HTR-8/SVneo (cell line): ENCODE measurements around the gene GUCA1C.

Experiments used
- DNase-seq: peaks from one replicate; pipeline ENCODE4 v3.0.0; 2011; ENCODE audit warnings: low spot score, mixed read lengths; ENCODE audit not compliant: insufficient read length
- FAIRE-seq: peaks from 2 replicates; lab custom pipeline; 2011; peaks lifted over from hg19 to GRCh38; lab: Jason Lieb, UNC

The GUCA1C gene, protein sequence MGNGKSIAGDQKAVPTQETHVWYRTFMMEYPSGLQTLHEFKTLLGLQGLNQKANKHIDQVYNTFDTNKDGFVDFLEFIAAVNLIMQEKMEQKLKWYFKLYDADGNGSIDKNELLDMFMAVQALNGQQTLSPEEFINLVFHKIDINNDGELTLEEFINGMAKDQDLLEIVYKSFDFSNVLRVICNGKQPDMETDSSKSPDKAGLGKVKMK

DNA sequence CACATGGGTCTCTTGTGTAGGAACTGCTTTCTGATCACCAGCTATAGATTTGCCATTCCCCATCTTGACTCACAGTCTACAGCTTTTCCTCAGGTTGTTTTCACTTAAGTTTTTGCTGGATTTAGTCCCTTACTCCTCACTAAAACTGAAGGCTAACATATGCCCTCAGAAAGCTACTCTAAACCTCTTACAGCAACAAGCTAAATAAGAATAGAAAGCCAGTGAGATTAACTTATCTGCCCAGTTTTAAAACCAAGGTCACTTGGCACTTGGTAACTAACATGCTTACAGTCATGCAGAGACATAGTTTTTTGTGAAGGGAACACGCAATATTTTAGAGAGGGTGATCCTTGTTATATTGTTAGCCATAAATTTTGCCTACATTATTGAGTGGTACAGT is at the start of gene GUCA1C:
Gene GUCA1C (minus strand): TSS at position 180 of the 400 bp plus-strand sequence. CDS start 117 bp downstream, at position 63.
- DNase-seq, result no peak
- FAIRE-seq, result no peak

GRCh38 chr3:108998436-108998835 is 44.8 kb upstream of the GUCA1C start:
- DNase-seq, result no peak
- FAIRE-seq, result no peak

- FAIRE-seq (no peak), DNase-seq (no peak)
These were observed 32.2 kb upstream of the GUCA1C start for GRCh38 chr3:108985844-108986243.

DNA sequence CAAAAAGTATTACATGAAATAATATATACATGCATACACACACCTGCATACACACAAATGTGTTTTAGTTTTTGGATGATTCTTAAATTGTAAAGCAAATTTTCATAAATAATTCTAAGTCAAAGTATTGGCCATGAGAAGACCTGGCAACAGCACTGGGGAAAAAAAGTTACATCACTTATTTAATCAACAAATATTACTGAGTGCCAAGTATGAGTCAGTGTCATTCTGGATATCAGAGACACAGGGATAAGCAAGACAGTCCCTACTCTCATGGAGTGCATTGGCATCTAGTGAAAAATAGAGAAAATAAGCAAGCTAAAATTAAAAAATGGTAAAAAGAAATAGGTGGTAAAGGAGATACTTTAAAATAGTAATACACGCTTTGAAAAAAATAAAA is 29.4 kb upstream of the GUCA1C start:
- DNase-seq, result no peak

DNA sequence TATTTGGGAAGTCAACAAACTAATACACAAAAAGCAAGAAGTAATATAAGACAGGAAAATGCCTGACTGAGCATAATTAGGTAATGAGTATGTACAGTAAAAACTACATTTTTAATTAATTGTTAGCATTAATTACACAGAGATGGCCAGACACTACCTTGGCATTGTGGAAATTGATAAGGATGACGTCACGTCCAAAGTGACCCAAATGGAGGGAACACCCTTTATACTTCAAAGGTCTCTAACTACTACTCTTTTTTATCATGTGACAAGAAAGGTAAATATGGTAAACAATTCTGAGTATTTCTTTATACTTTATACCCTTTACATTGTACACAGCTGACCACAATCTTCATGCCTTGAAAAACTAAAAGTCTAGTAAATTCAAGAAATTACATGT is 22.4 kb upstream of the GUCA1C start:
- FAIRE-seq (no peak), DNase-seq (no peak)

More for the DNA sequence above, 29.4 kb upstream of the GUCA1C start:
- FAIRE-seq, result no peak

DNA sequence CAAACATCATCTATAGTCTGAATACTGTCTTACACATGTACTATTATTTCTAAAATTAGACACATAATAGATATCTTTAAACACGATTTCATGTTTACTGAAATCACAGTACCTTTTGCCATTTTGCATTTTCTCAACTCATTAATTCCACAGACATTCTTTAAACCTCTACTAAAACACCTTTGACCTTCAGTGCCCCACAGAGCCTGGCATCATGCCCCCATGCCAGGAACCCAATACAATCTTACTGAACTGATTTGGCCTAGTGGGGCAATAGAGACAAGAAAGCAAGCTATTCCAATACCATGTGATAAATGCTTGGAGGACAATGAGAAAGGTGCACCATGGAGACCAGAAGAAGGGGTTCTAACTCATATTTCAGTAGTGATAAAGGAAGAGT is 19.3 kb upstream of the GUCA1C start:
- no peak for DNase-seq
- no peak for FAIRE-seq

GRCh38 chr3:108972482-108972881 is 18.8 kb upstream of the GUCA1C start:
- FAIRE-seq (no peak), DNase-seq (no peak)

DNA sequence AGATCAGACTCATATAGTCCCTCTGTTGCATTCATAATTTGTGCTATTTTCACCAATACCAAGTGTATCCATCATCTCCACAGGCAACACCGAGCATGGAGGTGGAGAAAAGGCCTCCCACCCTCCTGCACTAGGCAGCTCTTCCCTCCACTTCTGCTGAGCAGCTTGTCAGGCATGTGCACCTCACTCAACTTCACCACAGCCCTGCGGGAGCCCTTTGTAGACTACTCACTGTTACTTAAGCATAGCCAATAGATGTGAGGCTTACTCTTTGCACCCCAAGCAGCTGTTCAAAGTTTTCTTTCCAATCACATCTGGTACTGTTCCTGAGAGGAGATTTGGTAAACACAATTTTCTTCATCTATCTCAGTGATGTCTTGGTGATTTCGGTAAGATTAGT is 16.9 kb upstream of the GUCA1C start:
- FAIRE-seq (no peak), DNase-seq (no peak)

- FAIRE-seq (no peak), DNase-seq (no peak)
These were observed 13.1 kb upstream of the GUCA1C start for GRCh38 chr3:108966773-108967172.

- DNase-seq, result no peak
These were observed 5.3 kb upstream of the GUCA1C start for GRCh38 chr3:108959017-108959416.

DNA sequence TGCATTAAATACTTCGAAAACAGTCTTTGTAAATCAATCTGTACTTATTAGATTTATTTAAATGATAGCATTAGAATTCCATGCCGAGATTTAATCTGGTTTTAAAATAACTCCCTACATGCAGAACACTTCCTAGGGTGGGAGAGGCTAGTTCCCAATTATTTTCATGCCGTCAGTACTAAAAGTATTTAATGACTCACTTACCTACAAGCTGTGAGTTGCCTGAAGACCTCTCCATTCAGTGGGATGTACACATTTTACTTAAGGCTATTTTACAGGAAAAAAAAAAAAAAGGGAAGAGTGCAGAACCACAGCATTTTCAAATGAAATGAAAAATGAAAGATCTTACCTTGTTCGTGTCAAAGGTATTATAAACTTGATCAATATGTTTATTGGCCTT is 469 bp downstream of the GUCA1C start:
- DNase-seq (no peak), FAIRE-seq (no peak)

More at GRCh38 chr3:108959017-108959416, 5.3 kb upstream of the GUCA1C start:
- FAIRE-seq, result no peak

DNA sequence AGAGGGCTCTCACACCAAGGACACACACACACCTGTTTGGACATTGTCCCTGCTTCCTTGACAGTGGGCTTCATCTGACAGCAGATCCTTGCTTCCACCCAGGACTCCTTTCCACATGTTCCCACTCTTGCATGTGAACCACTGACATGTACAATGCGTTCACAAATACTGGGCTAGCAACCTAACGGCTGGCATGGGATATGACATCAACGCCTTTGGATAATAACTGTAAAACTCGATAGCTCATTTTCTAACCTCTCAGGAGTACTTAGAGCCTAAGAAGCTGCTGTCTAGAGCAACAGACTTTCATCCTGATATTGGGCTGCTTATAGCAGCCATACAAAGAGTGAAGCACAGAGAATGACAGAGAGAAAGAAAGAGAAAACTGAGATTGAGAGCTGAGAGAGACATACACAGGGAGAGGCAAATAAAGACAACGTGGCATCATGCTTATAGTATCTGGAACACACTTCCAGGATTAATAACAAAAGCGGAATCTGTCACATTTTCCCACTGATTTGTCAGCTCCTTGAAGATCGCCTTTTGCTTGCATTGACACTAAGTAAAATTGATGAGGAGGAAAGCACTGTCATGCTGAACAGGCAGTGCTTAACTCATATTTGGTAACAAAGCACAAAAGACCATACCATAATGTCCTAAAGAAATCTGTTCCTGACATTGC is 1.7 kb downstream of the GUCA1C start:
- no peak for DNase-seq
- no peak for FAIRE-seq

DNA sequence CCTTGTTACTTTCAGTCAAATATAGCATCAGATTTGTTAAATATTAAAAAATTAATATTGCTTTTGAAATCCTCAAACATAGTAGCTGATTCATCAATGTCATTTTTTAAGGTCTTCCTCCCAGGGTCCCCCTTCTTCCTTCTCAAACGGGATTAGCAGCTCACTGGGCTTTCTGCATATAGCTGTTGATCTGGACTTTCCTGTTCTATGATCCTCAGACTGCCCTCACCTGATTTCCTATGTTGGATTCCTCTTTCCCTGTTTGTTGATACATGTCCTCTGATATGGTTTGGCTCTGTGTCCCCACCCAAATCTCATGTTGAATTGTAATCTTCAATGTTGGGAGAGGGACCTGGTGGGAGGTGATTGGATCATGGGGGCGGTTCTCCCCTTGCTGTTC is 5.8 kb downstream of the GUCA1C start:
- FAIRE-seq, result no peak
- DNase-seq, result no peak

DNA sequence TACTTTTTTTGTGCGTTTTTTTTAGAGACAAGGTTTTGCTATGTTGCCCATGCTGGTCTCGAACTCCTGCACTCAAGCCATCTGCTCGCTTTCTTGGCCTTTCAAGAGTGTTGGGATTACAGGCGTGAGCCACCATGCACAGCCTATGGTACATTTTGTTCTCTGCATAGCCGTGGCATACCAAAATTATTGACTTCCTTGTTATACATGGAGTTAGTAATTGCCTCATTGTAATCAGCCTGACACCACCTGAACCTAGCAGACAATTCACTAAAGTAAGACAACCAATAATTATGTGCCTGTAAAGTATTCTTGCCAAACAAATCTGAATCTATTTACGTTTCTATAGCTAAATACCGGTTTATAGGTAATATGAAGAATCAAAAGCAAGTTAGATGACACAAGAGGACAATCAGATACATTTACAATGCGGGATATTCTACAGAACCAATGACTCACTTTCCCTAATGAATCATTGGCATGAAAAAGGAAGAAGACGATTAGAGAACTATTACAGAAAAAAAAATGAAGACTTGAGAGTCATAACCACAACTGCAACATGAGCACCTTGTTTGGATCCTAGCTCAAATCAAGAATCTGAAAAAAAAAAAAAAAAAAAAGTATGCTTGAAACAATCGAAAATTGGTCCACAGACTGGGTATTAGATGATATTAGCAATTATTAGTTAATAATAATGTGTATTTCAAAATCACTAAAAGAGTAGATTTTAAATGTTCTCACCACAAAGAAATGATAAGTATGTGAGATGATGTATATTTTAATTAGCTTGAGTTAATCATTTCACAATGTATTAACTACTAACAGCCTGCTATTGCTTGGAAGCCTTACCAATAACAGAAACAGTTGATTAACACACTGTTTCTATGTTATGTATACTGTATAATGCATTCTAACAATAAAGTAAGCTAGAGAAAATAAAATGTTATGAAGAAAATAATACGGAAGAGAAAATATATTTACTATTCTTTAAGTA is 7.1 kb downstream of the GUCA1C start:
- FAIRE-seq (no peak), DNase-seq (peak; percentile 7)

DNA sequence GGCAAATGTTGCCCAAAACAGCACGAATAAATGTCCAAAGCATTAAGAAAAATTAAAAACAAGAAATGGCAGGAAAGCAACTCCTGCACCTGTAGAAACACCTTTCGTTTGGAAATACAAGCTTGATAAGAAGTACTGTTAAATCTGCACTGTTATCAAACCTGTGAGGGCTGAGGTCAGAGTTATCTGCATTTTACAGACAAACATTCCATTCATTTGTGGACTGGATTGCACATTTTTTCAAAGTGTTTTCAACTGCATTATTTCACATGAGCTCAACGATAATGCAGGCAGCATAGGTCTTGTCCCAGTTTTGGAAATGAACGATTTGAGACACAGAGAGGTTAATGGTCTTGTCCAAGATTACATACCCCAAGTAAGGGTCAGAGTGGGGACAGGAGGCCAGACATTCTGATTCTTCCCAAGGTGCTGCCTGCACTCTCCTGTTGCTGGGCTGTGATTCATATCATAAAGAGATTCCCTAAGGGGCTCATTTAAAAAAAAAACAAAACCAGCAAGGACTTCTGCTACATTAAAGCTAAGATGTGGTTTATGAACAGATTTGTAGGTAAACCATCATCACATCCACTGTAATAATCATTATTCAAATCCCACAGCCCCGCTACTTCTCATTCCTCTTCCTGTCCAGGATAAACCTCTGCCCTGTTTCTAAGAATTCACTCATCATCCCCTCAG is 13.0 kb downstream of the GUCA1C start:
- FAIRE-seq (no peak), DNase-seq (no peak)

GRCh38 chr3:108940166-108940565 is 13.5 kb downstream of the GUCA1C start:
- FAIRE-seq (no peak), DNase-seq (no peak)

DNA sequence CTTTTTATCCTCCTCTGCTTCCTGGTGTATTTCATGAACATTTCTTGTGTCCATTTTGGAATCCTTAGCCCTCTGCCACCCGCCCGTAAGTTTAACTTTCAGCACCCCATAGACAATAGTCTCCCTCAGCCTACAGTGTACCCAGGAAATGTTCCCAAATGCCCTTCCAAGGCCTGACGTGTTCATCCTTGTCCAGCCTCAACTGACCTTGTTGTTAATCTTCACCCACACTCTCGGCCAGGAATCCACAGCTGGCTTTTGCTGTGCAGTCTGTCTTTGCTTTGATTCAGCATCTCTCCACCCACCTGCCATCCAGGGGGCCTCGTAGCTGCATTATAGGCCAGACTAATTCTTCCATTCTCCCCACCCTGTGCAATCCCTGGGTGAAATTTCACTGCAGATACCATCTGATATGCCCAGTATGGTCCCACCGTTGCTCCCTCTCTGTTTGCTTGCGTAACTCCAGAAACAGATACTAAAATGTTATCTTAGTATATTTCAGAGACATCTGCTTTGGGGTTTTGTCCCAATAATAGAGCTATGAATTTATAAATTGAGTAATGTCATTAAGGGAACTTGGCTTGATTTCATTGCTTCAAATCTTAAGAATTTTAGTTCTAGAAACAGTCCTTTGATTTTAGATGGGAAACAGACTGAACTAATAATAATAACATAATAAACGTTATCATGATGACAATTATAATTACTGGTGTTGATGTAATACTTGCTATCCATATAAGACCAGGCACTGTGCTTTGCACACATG is 16.6 kb downstream of the GUCA1C start:
- FAIRE-seq (no peak), DNase-seq (no peak)

GRCh38 chr3:108931035-108931434 is 22.6 kb downstream of the GUCA1C start:
- FAIRE-seq, result no peak
- no peak for DNase-seq

- FAIRE-seq (no peak), DNase-seq (no peak)
These were observed 34.8 kb downstream of the GUCA1C start for GRCh38 chr3:108918866-108919265.
